22Rv1 (cell line): Measurements from ENCODE around the gene GRIK4.

Source experiments
- H3K27ac ChIP-seq: fragments of 450-650 bp; 2 replicates; pipeline ENCODE4 v1.5.1; 2017
- CTCF ChIP-seq: fragments of 450-650 bp; IDR thresholded peaks from 2 replicates; pipeline ENCODE4 v1.5.1; 2017; ENCODE audit warnings: mild to moderate bottlenecking
- ZFX ChIP-seq: fragments of 450-650 bp; IDR thresholded peaks from 2 replicates; pipeline ENCODE4 v1.6.1; 2017; ENCODE audit warnings: antibody characterized with exemption, borderline replicate concordance

Gene GRIK4

GRCh38 chr11:120808616-120809050, 297.1 kb downstream of the GRIK4 start:
- no peak for TF ChIP-seq CTCF
- TF ChIP-seq ZFX, result no peak
- H3K27ac ChIP-seq, result no peak overlapping the region

GRCh38 chr11:120810251-120810650, 298.7 kb downstream of the GRIK4 start:
- no peak overlapping the region for H3K27ac ChIP-seq
- no peak for TF ChIP-seq ZFX
- no peak for TF ChIP-seq CTCF

- H3K27ac ChIP-seq, result no peak overlapping the region
- TF ChIP-seq CTCF, result no peak
These were observed 299.7 kb downstream of the GRIK4 start for GRCh38 chr11:120811199-120811598.

- no peak overlapping the region for H3K27ac ChIP-seq
- TF ChIP-seq CTCF, result no peak
- TF ChIP-seq ZFX, result no peak
These were observed 300.2 kb downstream of the GRIK4 start for GRCh38 chr11:120811731-120812130.

- TF ChIP-seq CTCF (no peak), ZFX (no peak)
- no peak overlapping the region for H3K27ac ChIP-seq
These were observed 303.2 kb downstream of the GRIK4 start for GRCh38 chr11:120814531-120815318.

- no peak overlapping the region for H3K27ac ChIP-seq
These were observed 304.0 kb downstream of the GRIK4 start for GRCh38 chr11:120815319-120816100.

More at GRCh38 chr11:120815319-120816100, 304.0 kb downstream of the GRIK4 start:
- no peak for TF ChIP-seq ZFX
- TF ChIP-seq CTCF, result no peak
